RWPE1 (cell line): ENCODE results near the gene GJA5.

ENCODE experiments used
- CTCF ChIA-PET: fragments of 350-600 bp; sonication (Branson Sonifier 250); formaldehyde crosslinking; extraction: SDS; loops from one replicate; lab custom pipeline; 2021; lab: Yijun Ruan, JAX
- POLR2A ChIA-PET: fragments of 400-600 bp; formaldehyde crosslinking; extraction: SDS; loops from one replicate; lab custom pipeline; 2020; ENCODE audit warnings: antibody characterized with exemption; ENCODE audit not compliant: low non-redundant PET; lab: Yijun Ruan, JAX
- DNase-seq: peaks from one replicate; pipeline ENCODE4 v3.0.0; 2012; ENCODE audit warnings: low spot score
- H3K27ac ChIP-seq: fragments of 450-650 bp; 2 replicates; pipeline ENCODE4 v1.5.1; 2017
- TF ChIP-seq, protein P1 (sequence below): fragments of 450-650 bp; conservative IDR thresholded peaks from 2 replicates; pipeline ENCODE4 v1.5.1; 2017; ENCODE audit warnings: low read depth, mild to moderate bottlenecking

Gene GJA5

DNA sequence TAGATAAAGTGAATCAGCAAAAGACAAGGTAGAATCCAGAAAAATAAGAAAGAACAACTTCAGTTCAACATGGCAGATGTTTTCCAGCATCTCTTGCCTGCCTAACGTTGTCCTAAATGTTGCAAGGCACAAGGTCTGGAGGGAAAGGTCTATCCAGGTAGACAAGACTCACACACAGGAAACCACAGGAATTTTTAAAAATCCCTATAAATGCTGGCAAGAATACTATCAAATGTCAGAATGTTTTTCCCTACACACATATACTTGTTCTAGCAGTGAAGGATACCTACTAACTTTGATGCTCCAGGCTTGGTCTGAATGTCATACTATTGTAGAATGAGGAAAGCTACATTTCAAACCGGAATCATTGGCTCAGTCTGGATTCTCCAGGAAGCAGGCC is 10.6 kb downstream of the GJA5 start:
- TF ChIP-seq, protein P1, sequence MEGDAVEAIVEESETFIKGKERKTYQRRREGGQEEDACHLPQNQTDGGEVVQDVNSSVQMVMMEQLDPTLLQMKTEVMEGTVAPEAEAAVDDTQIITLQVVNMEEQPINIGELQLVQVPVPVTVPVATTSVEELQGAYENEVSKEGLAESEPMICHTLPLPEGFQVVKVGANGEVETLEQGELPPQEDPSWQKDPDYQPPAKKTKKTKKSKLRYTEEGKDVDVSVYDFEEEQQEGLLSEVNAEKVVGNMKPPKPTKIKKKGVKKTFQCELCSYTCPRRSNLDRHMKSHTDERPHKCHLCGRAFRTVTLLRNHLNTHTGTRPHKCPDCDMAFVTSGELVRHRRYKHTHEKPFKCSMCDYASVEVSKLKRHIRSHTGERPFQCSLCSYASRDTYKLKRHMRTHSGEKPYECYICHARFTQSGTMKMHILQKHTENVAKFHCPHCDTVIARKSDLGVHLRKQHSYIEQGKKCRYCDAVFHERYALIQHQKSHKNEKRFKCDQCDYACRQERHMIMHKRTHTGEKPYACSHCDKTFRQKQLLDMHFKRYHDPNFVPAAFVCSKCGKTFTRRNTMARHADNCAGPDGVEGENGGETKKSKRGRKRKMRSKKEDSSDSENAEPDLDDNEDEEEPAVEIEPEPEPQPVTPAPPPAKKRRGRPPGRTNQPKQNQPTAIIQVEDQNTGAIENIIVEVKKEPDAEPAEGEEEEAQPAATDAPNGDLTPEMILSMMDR = no peak
- H3K27ac ChIP-seq = no peak overlapping the region
- ChIA-PET POLR2A (no interaction called here), CTCF (no interaction called here)
- no peak for DNase-seq

DNA sequence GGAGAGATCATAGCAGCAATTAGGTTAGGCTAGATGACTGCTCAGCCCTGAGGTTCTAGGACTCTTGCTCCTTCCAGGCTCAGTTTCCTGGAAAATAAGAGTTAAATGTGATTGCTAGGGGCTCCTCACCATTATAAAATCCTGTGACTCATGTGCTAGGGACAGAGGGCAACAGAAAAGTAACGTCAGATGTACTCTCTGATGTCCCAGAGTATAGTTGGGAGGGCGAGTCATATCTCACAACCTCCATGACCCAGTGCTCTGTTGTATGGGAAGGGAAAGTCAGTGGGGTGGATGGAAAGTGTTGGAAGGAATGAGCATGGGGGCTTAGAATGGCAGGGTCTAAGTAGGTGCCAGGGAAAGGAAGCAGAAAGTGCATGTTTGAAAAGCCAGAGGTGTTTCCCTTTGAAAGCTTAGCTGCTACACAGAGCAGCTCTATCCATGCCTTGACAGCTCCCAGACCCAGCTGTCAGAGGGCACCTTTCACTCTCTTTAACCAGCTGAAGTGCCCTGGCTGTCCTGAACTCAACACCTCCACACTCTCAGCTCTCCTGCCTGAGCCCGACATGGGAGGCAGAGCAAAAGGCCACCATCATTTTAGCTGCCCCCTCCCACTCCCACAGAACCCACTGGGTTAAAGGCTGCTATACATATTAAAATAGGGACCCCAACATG is 11.6 kb downstream of the GJA5 start:
- DNase-seq = no peak
- ChIA-PET CTCF (no interaction called here), POLR2A (no interaction called here)
- H3K27ac ChIP-seq = no peak overlapping the region
- TF ChIP-seq, protein P1 = no peak

DNA sequence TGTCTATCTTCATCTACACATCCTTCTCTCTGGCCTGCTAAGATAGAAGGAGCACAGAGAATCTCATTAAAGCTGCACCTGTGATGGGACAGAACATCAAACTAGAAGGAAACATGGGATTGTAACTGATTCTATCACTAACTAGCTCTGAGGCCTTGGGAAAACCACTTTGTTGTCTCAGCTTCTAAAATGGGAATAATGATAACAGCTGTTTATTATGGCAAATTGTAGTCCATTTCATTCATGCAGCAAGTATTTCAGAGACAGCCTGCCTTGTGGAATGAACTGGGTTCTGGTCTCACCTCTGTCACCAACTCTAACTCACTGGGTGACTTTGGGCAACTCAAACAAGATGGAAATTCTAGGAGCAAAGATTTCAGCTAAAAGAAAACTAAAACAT is 12.4 kb downstream of the GJA5 start:
- POLR2A ChIA-PET = no interaction called here
- CTCF ChIA-PET = no interaction called here
- TF ChIP-seq, protein P1 = no peak
- H3K27ac ChIP-seq = no peak overlapping the region
- DNase-seq = no peak

DNA sequence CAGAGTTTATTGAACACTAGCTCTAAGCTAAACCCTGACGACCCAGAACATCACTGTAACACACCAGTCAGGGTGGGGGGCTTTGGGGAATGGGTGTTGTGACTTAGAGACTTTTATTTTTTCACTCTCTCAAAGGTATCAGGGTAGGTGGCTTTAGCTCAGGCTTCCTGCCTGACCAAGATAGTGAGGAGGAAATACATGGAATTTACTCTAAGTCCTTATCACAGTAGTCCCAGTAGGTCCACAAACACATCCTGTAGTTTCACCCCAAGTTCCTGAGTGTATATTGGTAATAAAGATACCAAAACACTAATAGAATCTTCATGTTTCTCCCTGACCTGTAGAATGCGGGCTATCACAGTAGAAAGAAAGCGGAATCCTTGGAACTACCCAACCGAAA is 15.1 kb downstream of the GJA5 start:
- ChIA-PET CTCF (no interaction called here), POLR2A (no interaction called here)
- TF ChIP-seq, protein P1 = no peak
- DNase-seq = no peak
- no peak overlapping the region for H3K27ac ChIP-seq

DNA sequence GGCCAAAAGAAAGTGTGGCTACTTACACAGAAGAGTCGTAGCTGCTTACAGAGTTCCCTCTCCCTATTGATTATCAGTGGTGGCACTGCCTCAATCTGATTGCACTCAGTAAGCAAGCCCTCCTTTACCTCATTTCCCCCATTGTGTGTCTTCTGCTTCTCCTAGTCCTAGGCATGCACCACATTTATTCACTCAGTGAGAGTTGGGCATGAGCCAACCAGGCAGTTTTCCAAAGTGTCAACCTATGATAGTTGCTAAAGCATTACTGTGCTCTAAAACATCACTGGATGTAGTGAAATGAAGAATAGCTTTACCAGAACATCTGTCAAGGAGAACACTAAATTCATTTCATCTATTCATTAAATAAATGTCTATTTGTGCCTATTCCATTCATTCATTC is 19.3 kb downstream of the GJA5 start:
- TF ChIP-seq, protein P1 = no peak

DNA sequence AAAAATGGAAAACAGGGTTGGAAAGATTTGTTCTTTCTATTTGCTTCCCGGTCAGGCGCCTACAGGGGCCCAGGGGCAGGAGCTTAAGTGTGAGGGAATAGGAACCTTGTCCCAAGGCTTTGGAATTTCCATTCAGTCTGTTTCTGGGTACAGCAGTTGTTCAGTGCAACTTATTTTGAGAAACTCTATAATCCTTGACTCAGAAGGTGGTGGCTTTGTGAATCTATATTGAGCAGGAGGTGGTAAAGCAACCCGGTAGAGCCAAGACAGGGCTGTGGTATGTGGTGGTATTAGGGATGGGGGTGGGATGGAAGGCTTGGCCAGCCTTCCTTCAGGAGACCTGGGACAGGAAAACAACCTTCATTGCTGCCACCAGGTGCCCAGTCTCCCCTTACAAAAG is 20.0 kb downstream of the GJA5 start:
- no peak for DNase-seq
- no peak overlapping the region for H3K27ac ChIP-seq
- TF ChIP-seq, protein P1 = no peak
- ChIA-PET POLR2A (no interaction called here), CTCF (interaction anchor here (0.7 to 0.9 kb wide), 2 partner anchors 29 to 50 kb away, joined by 3 read pairs; no protein-coding TSS in a partner anchor)

More for the DNA sequence above, 19.3 kb downstream of the GJA5 start:
- ChIA-PET CTCF (interaction anchor here (0.7 to 0.9 kb wide), 2 partner anchors 30 to 49 kb away, joined by 3 read pairs; no protein-coding TSS in a partner anchor), POLR2A (no interaction called here)
- H3K27ac ChIP-seq = no peak overlapping the region
- DNase-seq = no peak
